ENCODE measurements around the gene MXRA8. TPM values are rescaled to one million over a fixed set of nuclear protein-coding genes. Genes with fewer than 3 reads are reported as not detected.

The MXRA8 gene
- polyA plus RNA-seq, 6 donors from 2014 or later: not detected

- Mint-ChIP-seq H3K27me3 (no peaks in the 10 kb centered on the region), H3K27ac (no peak overlapping the region), H3K36me3 (no peaks in the 10 kb centered on the region), H3K4me3 (peak overlapping the region in 7 of 8 donors; percentile 19 to 89 (median 70)), H3K4me1 (peaks cover 18 to 26% (median 20%) of the 10 kb centered on the region in 3 donors), H3K9me3 (no peaks in the 10 kb centered on the region)
- no peak for ATAC-seq (ENCODE audit: low read depth in 2 of 2)
- no peak for DNase-seq
Measured at GRCh38 chr1:1310109-1310385, 48.3 kb downstream of the MXRA8 start.

- peak overlapping the region in 3 of 6 donors; percentile 42 to 79 (median 47) for H3K27ac Mint-ChIP-seq
- no peaks in the 10 kb centered on the region for H3K36me3 Mint-ChIP-seq
- peaks cover 18 to 28% (median 20%) of the 10 kb centered on the region in 3 donors for H3K4me1 Mint-ChIP-seq
- no peaks in the 10 kb centered on the region for H3K27me3 Mint-ChIP-seq
- H3K9me3 Mint-ChIP-seq: no peaks in the 10 kb centered on the region
- DNase-seq (no peak), ATAC-seq (ENCODE audit: low read depth in 2 of 2) (no peak)
- H3K4me3 Mint-ChIP-seq: peak overlapping the region; percentile 34 to 89 (median 74)
Measured at GRCh38 chr1:1309251-1310108, 48.9 kb downstream of the MXRA8 start.

- Mint-ChIP-seq H3K36me3 (no peaks in the 10 kb centered on the region), H3K27me3 (no peaks in the 10 kb centered on the region), H3K9me3 (no peaks in the 10 kb centered on the region), H3K4me3 (peak overlapping the region; percentile 79 to 95 (median 86)), H3K27ac (peak overlapping the region; percentile 70 to 96 (median 86)), H3K4me1 (peaks cover 19 to 30% (median 20%) of the 10 kb centered on the region in 3 donors)
- DNase-seq: no peak
- ATAC-seq (ENCODE audit: low read depth in 2 of 2): no peak
Measured at GRCh38 chr1:1308756-1309250, 49.6 kb downstream of the MXRA8 start.

- Mint-ChIP-seq H3K9me3 (no peaks in the 10 kb centered on the region), H3K4me1 (peaks cover 19 to 30% (median 20%) of the 10 kb centered on the region in 3 donors), H3K36me3 (no peaks in the 10 kb centered on the region), H3K27me3 (no peaks in the 10 kb centered on the region), H3K4me3 (peak within 1 kb of the TSS; percentile 79 to 95 (median 88)), H3K27ac (peak within 1 kb of the TSS; percentile 81 to 96 (median 91))
- ATAC-seq (ENCODE audit: low read depth in 2 of 2) (peak; percentile 66 to 71), DNase-seq (peak; percentile 89)
Measured at GRCh38 chr1:1307923-1308755, 50.2 kb downstream of the MXRA8 start, which contains the start of the genes ACAP3 and PUSL1. Gene ACAP3 (minus strand): TSS chr1:1307930. CDS start chr1:1307815, 115 bp downstream. Gene PUSL1 (plus strand): TSS chr1:1308597. CDS start chr1:1308644, 47 bp downstream.

- Mint-ChIP-seq H3K9me3 (no peaks in the 10 kb centered on the region), H3K27me3 (no peaks in the 10 kb centered on the region), H3K27ac (peak overlapping the region in 5 of 6 donors; percentile 81 to 94 (median 86)), H3K4me3 (peak overlapping the region; percentile 79 to 93 (median 88)), H3K4me1 (peaks cover 19 to 30% (median 20%) of the 10 kb centered on the region in 3 donors), H3K36me3 (no peaks in the 10 kb centered on the region)
- DNase-seq (no peak), ATAC-seq (ENCODE audit: low read depth in 2 of 2) (no peak)
Measured at GRCh38 chr1:1307261-1307922, 51.0 kb downstream of the MXRA8 start.

- H3K4me1 Mint-ChIP-seq: peaks cover 19 to 30% (median 20%) of the 10 kb centered on the region in 3 donors
- no peaks in the 10 kb centered on the region for H3K9me3 Mint-ChIP-seq
- H3K27ac Mint-ChIP-seq: peak overlapping the region; percentile 76 to 94 (median 84)
- DNase-seq (no peak), ATAC-seq (ENCODE audit: low read depth in 2 of 2) (no peak)
- H3K36me3 Mint-ChIP-seq: no peaks in the 10 kb centered on the region
- no peaks in the 10 kb centered on the region for H3K27me3 Mint-ChIP-seq
- peak overlapping the region; percentile 75 to 93 (median 88) for H3K4me3 Mint-ChIP-seq
Measured at GRCh38 chr1:1306661-1307260, 51.6 kb downstream of the MXRA8 start.

GRCh38 chr1:1306070-1306660 lies 52.2 kb downstream of the MXRA8 start:
- Mint-ChIP-seq H3K4me3 (peak overlapping the region; percentile 75 to 93 (median 88)), H3K36me3 (no peaks in the 10 kb centered on the region), H3K27ac (peak overlapping the region; percentile 75 to 94 (median 80)), H3K27me3 (no peaks in the 10 kb centered on the region), H3K4me1 (peaks cover 19 to 30% (median 20%) of the 10 kb centered on the region in 3 donors), H3K9me3 (no peaks in the 10 kb centered on the region)
- ATAC-seq (ENCODE audit: low read depth in 2 of 2) (no peak), DNase-seq (no peak)

GRCh38 chr1:1305300-1306069 lies 52.9 kb downstream of the MXRA8 start:
- H3K27ac Mint-ChIP-seq: peak overlapping the region; percentile 42 to 83 (median 70)

GRCh38 chr1:1304331-1305299 lies 53.7 kb downstream of the MXRA8 start:
- H3K4me1 Mint-ChIP-seq: peaks cover 19 to 30% (median 20%) of the 10 kb centered on the region in 3 donors
- H3K36me3 Mint-ChIP-seq: no peaks in the 10 kb centered on the region
- H3K4me3 Mint-ChIP-seq: peak overlapping the region in 7 of 8 donors; percentile 20 to 92 (median 84)
- H3K27me3 Mint-ChIP-seq: no peaks in the 10 kb centered on the region
- no peak for ATAC-seq (ENCODE audit: low read depth in 2 of 2)
- no peaks in the 10 kb centered on the region for H3K9me3 Mint-ChIP-seq
- H3K27ac Mint-ChIP-seq: peak overlapping the region in 1 of 6 donors; percentile 66
- no peak for DNase-seq

More at GRCh38 chr1:1305300-1306069, 52.9 kb downstream of the MXRA8 start:
- peak; percentile 30 to 43 for ATAC-seq (ENCODE audit: low read depth in 2 of 2)
- Mint-ChIP-seq H3K36me3 (no peaks in the 10 kb centered on the region), H3K9me3 (no peaks in the 10 kb centered on the region), H3K27me3 (no peaks in the 10 kb centered on the region), H3K4me1 (peaks cover 19 to 30% (median 20%) of the 10 kb centered on the region in 3 donors), H3K4me3 (peak overlapping the region; percentile 75 to 93 (median 88))
- DNase-seq: peak; percentile 65

- no peak for ATAC-seq (ENCODE audit: low read depth in 2 of 2)
- Mint-ChIP-seq H3K4me3 (peak overlapping the region in 1 of 8 donors; percentile 37), H3K9me3 (no peaks in the 10 kb centered on the region), H3K27ac (no peak overlapping the region), H3K27me3 (no peaks in the 10 kb centered on the region), H3K36me3 (no peaks in the 10 kb centered on the region), H3K4me1 (peaks cover 19 to 30% (median 20%) of the 10 kb centered on the region in 3 donors)
- DNase-seq: no peak
Measured at GRCh38 chr1:1303736-1304135, 54.6 kb downstream of the MXRA8 start.
